GM20431 (cell line): ENCODE results near the gene GNG14.

ENCODE experiments used
- in situ Hi-C: fragments of 300-500 bp; cut with MseI, MboI; formaldehyde crosslinking; loops from one replicate; pipeline ENCODE4 v1.15.0; 2020; ENCODE audit warnings: low sequenced_read_pairs; ENCODE audit not compliant: unreplicated experiment

Gene GNG14

DNA sequence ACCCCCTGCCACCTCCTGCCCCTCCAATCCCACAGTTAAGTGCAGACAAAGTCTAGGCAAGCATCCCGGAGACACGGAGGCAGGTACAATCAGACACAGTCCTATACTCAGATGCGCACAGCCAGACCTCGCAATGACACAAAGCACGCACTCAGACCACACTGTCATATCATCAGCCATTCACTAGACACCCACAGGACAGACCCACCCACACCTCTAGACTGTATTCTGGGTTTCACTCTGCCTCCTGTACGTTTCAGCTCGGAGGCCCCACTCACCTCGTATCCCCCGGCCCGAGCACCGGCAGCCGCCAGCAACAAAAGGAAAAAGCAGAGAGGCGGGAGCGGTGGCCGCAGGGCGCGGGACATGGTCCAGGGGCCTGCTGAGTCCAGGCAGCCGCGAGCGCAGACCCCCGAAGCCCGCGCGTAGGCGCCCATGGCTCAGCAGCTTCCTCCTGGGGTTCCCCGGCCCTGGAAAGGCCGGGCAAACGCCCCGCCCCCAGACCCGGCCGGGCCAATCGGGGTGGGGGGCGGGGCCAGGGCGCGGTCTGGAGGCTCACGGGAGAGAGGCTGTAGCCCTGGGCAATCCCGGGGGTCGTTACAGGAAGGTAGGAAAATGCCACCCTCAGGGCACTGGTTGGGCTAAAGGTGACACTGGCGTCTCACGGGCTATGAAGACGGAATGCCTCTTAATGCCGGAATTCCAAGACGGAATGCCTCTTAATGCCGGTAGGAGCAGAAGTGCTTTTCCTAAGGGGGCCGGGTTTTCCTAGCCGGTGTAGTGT is 21.3 kb upstream of the GNG14 start, which contains the start of the genes MAN2B1 and WDR83:
MAN2B1 (minus strand) TSS at position 478 of the 784 bp plus-strand sequence; CDS start at position 437, 41 bp downstream.
WDR83 (plus strand) TSS at position 543 of the 784 bp plus-strand sequence. CDS start 2,984 bp downstream, outside the sequence.
- in situ Hi-C loops: no loop called here

DNA sequence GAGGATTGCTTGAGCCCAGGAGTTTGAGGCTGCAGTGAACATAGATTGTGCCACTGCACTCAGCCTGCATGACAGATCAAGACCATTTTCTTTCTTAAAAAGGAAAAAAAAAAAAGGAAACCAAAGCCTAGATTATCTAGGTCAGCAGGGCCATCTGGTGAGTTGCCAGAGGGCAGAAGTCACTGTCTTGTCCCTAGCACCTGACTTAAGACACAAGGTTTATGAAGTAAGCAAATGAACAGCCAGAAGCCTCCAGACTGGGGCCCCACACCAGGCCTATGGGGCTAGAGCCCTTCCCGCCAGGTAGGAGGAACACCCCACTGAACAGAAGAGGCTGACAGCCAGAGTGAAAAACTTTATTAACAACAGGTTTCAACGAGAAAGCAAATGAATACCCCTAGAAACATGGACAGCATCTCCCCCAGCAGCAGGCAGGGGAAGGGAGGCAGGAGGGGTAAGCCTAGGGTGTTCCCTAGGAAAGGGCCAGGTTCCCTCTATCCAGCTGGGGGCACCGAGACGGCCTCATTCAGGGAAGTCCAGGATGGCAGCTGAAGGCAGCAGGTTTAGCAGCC is 20.0 kb upstream of the GNG14 start:
- in situ Hi-C loops: no loop called here

DNA sequence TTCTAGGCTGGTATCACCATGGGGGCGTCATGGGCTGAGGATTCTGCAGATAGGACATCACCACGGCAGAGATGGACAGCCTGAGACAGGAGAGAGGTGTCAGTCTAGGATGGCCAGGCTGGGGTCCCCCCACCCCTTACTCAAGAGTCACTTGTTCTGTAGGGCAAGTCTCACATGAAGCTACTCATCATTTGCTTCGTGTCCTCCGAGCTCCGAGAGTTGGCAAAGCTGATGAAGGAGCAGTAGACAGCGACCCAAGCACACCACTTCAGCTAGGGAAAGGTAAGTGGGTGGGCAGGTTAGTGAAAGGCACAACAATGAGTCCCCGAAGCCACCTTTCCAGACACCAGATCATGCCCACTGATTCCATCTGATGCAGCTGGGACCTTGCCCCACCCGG is 19.5 kb upstream of the GNG14 start:
- in situ Hi-C loops: no loop called here

DNA sequence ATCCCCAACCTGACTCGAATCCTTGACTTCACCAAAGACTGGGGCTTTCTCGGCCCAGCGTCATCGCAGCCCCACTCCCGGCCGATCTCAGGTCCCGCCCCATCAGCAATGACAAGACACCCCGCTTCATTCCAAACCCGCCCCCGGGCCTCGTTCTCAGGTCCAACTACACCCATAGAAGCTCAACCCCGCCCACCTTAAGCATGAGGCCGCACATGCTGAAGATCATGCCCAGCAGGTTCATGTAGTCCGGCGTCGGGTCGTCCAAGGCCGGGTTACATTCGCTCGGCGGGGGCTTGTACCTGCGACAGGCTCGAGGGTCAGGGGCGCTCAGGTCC is 18.9 kb upstream of the GNG14 start:
- in situ Hi-C loops: no loop called here

DNA sequence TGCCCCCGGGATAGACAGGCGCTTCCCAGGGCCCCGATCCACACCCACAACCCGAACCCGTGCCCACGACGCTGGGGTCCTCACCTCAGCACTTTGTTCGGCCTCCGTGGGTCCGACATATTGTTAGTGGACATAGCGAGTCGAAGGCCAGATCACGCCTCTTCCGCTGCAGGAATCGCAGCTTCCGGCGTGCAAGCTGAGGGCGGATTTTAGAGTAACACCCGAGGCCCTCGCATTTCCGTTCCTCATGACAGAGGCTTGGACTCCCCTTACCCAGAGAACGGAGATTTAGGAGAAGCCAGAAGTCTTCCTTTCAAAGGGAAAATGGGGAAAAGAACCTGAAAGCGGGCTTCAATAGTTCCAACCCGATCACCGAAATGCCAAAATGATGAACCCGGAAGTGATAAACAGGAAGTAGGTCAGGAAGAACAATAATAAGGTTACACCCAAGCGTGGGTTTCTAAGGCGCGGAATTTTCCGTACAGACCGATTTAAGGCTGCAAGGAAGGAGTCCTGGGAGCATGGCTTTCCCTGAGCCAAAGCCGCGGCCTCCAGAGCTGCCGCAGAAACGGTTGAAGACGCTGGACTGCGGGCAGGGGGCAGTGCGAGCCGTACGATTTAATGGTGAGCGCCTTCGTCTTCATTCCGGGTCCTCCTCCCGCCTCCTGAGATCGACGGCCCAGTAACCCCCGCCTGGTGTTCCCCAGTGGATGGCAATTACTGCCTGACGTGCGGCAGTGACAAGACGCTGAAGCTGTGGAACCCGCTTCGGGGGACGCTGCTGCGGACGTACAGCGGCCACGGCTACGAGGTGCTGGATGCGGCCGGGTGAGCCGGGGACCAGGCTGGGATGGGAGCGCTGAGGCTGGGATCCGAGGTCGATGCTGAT is 18.3 kb upstream of the GNG14 start:
- in situ Hi-C loops: loop anchor here (10.0 kb wide), 1 partner anchor 105 kb away; no protein-coding TSS in a partner anchor

- in situ Hi-C loops: loop anchor here (10.0 kb wide), 1 partner anchor 106 kb away; no protein-coding TSS in a partner anchor
Measured at GRCh38 chr19:12670159-12670928, 17.5 kb upstream of the GNG14 start.

DNA sequence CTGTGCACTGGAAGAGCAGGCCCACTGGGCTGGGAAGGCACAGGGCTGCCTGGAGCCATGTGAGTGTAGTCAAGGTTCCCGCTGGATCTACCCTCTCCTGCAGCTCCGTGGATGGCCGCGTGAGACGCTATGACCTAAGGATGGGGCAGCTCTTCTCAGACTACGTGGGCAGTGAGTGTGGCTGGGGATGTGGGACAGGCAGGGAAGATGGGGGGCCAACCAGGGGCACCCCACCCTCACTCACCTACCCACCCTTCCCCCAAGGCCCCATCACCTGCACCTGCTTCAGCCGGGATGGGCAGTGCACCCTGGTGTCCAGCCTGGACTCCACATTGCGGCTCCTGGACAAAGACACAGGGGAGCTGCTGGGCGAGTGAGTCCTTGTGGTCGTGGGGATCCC is 15.1 kb upstream of the GNG14 start:
- in situ Hi-C loops: loop anchor here (10.0 kb wide), 1 partner anchor 108 kb away; no protein-coding TSS in a partner anchor

- in situ Hi-C loops: loop anchor here (10.0 kb wide), 1 partner anchor 111 kb away; no protein-coding TSS in a partner anchor
Measured at GRCh38 chr19:12675399-12675798, 12.4 kb upstream of the GNG14 start.

GRCh38 chr19:12675940-12676339 is 11.9 kb upstream of the GNG14 start:
- in situ Hi-C loops: loop anchor here (10.0 kb wide), 1 partner anchor 111 kb away; no protein-coding TSS in a partner anchor

DNA sequence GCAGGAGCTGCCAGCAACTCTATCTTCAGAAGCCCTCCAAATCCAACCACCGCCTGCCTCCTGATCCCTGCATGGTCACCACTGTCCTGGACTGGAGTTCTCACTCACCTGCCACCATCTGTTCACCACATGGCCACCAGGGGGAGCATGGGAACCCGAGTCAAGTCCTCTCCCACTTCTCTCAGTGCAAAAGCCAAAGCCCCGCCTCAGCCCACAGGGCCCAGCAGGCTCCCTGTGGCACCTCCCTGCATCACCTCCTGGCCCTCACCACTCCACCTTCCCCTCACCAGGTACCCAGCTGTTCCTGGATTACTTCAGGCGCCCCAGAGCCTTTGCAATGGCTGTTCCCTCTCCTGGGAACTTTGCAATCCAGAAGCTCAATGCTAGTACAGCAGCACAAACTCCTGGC is 11.4 kb upstream of the GNG14 start:
- in situ Hi-C loops: loop anchor here (10.0 kb wide), 1 partner anchor 112 kb away; no protein-coding TSS in a partner anchor

- in situ Hi-C loops: loop anchor here (10.0 kb wide), 1 partner anchor 112 kb away; no protein-coding TSS in a partner anchor
Measured at GRCh38 chr19:12676928-12677327, 10.9 kb upstream of the GNG14 start.

GRCh38 chr19:12678039-12678438 is 9.8 kb upstream of the GNG14 start:
- in situ Hi-C loops: loop anchor here (10.0 kb wide), 1 partner anchor 113 kb away; no protein-coding TSS in a partner anchor

DNA sequence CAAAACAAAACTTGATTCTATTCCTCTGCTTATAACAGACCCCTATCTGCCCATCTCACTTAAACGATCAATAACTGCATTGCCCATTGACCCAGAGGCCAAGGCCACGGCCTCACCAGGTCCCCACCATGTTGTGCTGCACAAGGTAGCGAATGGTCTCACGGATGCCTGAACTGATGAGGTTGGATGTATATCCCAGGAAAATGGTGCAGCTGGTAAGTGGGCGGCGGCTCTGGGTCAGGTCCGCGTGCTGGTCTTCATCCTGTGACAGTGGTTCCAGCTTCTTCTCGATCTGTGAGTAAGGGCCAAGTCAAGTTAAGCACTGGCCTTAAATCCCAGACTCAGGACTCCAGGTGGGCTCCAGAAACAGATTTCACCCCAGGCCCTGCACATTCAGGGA is 7.8 kb upstream of the GNG14 start:
- in situ Hi-C loops: no loop called here

GRCh38 chr19:12681074-12681987 is 6.5 kb upstream of the GNG14 start, which contains the start of gene DHPS:
TSS of gene DHPS (minus strand) at chr19:12681880. CDS start at chr19:12681766, 114 bp downstream.
- in situ Hi-C loops: no loop called here

DNA sequence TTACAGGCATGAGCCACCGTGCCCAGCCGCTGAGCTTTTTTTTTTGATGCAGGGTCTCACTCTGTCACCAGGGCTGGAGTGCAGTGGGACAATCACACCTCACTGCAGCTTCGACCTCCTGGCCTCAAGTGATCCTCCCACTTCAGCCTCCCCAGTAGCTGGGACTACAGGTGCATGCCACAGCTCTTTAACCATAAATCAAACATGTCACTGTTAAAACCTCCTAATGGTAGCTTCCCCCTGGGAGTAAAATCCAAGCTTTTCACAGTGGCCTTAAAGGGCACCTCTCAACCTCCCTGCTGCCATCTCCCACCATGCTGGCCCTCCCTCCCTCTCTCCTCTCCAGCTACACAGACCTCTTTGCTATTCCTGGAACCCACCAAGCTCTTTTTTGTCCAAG is 2.0 kb upstream of the GNG14 start:
- in situ Hi-C loops: no loop called here

GRCh38 chr19:12689012-12689411 is 1.2 kb downstream of the GNG14 start:
- in situ Hi-C loops: no loop called here

- in situ Hi-C loops: no loop called here
Measured at GRCh38 chr19:12689581-12690216, 1.9 kb downstream of the GNG14 start.

- in situ Hi-C loops: no loop called here
Measured at GRCh38 chr19:12692960-12693359, 5.2 kb downstream of the GNG14 start.
